MM.1S (cell line): ENCODE measurements around the gene PPP1R12C.

Source experiments
- DNase-seq: peaks from one replicate; pipeline ENCODE4 v3.0.0-alpha.2; 2015
- H2AFZ ChIP-seq: fragments of 300-600 bp; sonication (generic); 2 replicates; pipeline ENCODE4 v1.6.0; 2016; ENCODE audit warnings: antibody characterized with exemption, low read length
- H3F3A ChIP-seq: fragments of 300-600 bp; sonication (generic); 2 replicates; pipeline ENCODE4 v1.6.1; 2016; ENCODE audit warnings: mild to moderate bottlenecking, antibody characterized with exemption, low read length, moderate library complexity, mixed read lengths; ENCODE audit not compliant: insufficient read depth
- H3K27ac ChIP-seq: fragments of 300-600 bp; sonication (generic); 2 replicates; pipeline ENCODE4 v1.5.1; 2016; ENCODE audit warnings: mild to moderate bottlenecking, low read length
- H3K27me3 ChIP-seq: fragments of 300-600 bp; sonication (generic); replicated peaks from 2 replicates; pipeline ENCODE4 v1.6.0; 2016; ENCODE audit warnings: low read length; ENCODE audit not compliant: insufficient read depth
- H3K36me3 ChIP-seq: fragments of 300-600 bp; sonication (generic); replicated peaks from 2 replicates; pipeline ENCODE4 v1.6.1; 2016; ENCODE audit warnings: mild to moderate bottlenecking, low read length, mixed read lengths; ENCODE audit not compliant: insufficient read depth
- H3K4me1 ChIP-seq: fragments of 300-600 bp; sonication (generic); 2 replicates; pipeline ENCODE4 v1.6.1; 2016; ENCODE audit warnings: low read length, mixed read lengths
- H3K4me2 ChIP-seq: fragments of 300-600 bp; sonication (generic); 2 replicates; pipeline ENCODE4 v1.6.0; 2016; ENCODE audit warnings: low read depth, low read length
- H3K4me3 ChIP-seq: fragments of 300-600 bp; sonication (generic); 2 replicates; pipeline ENCODE4 v1.5.1; 2016; ENCODE audit warnings: low read length, mixed read lengths
- H3K79me2 ChIP-seq: fragments of 300-600 bp; sonication (generic); 2 replicates; pipeline ENCODE4 v1.6.1; 2016; ENCODE audit warnings: mixed run types, low read length, mixed read lengths
- H3K9ac ChIP-seq: fragments of 300-600 bp; sonication (generic); 2 replicates; pipeline ENCODE4 v1.6.1; 2016; ENCODE audit warnings: low read length, mixed read lengths
- H3K9me2 ChIP-seq: fragments of 300-600 bp; sonication (generic); replicated peaks from 2 replicates; pipeline ENCODE4 v1.6.1; 2016; ENCODE audit warnings: mild to moderate bottlenecking, low read length, mixed read lengths; ENCODE audit not compliant: insufficient read depth
- H3K9me3 ChIP-seq: fragments of 300-600 bp; sonication (generic); replicated peaks from 2 replicates; pipeline ENCODE4 v1.6.1; 2016; ENCODE audit warnings: mild to moderate bottlenecking, low read length, mixed read lengths; ENCODE audit not compliant: insufficient read depth
- H4K20me1 ChIP-seq: fragments of 300-600 bp; sonication (generic); 2 replicates; pipeline ENCODE4 v1.6.1; 2016; ENCODE audit warnings: mild to moderate bottlenecking, low read length, moderate library complexity, mixed read lengths; ENCODE audit not compliant: insufficient read depth
- CTCF ChIP-seq: fragments of 300-600 bp; sonication (generic); IDR thresholded peaks from 2 replicates; pipeline ENCODE4 v1.5.1; 2016; ENCODE audit warnings: antibody characterized with exemption, low read length, mixed read lengths
- EZH2 ChIP-seq: fragments of 300-600 bp; sonication (generic); optimal IDR thresholded peaks from 2 replicates; pipeline ENCODE3; 2017; ENCODE audit warnings: low read depth, mild to moderate bottlenecking, antibody characterized with exemption, low read length, mixed read lengths
- EZH2phosphoT487 ChIP-seq: fragments of 300-600 bp; sonication (generic); IDR thresholded peaks from 2 replicates; pipeline ENCODE4 v1.6.1; 2018; ENCODE audit warnings: antibody characterized with exemption, low read length

Gene PPP1R12C

GRCh38 chr19:55042688-55043087 is 74.7 kb downstream of the PPP1R12C start:
- Histone ChIP-seq H2AFZ (no peak overlapping the region), H3F3A (no peaks in the 10 kb centered on the region), H3K9me2 (no peaks in the 10 kb centered on the region), H3K27ac (no peak overlapping the region), H4K20me1 (no peaks in the 10 kb centered on the region), H3K27me3 (no peaks in the 10 kb centered on the region), H3K9ac (no peak overlapping the region), H3K9me3 (no peaks in the 10 kb centered on the region), H3K4me1 (no peaks in the 10 kb centered on the region), H3K4me3 (no peak overlapping the region), H3K36me3 (no peaks in the 10 kb centered on the region), H3K79me2 (peaks cover 29% of the 10 kb centered on the region), H3K4me2 (no peak overlapping the region)
- TF ChIP-seq CTCF, result no peak
- TF ChIP-seq EZH2, result no peak
- TF ChIP-seq EZH2phosphoT487, result no peak
- DNase-seq, result no peak

GRCh38 chr19:55042344-55042678 is 75.1 kb downstream of the PPP1R12C start:
- no peaks in the 10 kb centered on the region for H3K36me3 ChIP-seq
- H3K4me2 ChIP-seq, result no peak overlapping the region
- H3K9ac ChIP-seq, result no peak overlapping the region
- H4K20me1 ChIP-seq, result no peaks in the 10 kb centered on the region
- H3K4me3 ChIP-seq, result no peak overlapping the region
- no peak overlapping the region for H2AFZ ChIP-seq
- no peaks in the 10 kb centered on the region for H3K9me2 ChIP-seq
- no peaks in the 10 kb centered on the region for H3F3A ChIP-seq
- no peak for DNase-seq
- H3K27ac ChIP-seq, result no peak overlapping the region
- H3K79me2 ChIP-seq, result peaks cover 29% of the 10 kb centered on the region
- no peak for TF ChIP-seq CTCF
- TF ChIP-seq EZH2phosphoT487, result no peak
- TF ChIP-seq EZH2, result no peak
- no peaks in the 10 kb centered on the region for H3K4me1 ChIP-seq
- no peaks in the 10 kb centered on the region for H3K9me3 ChIP-seq
- H3K27me3 ChIP-seq, result no peaks in the 10 kb centered on the region

DNA sequence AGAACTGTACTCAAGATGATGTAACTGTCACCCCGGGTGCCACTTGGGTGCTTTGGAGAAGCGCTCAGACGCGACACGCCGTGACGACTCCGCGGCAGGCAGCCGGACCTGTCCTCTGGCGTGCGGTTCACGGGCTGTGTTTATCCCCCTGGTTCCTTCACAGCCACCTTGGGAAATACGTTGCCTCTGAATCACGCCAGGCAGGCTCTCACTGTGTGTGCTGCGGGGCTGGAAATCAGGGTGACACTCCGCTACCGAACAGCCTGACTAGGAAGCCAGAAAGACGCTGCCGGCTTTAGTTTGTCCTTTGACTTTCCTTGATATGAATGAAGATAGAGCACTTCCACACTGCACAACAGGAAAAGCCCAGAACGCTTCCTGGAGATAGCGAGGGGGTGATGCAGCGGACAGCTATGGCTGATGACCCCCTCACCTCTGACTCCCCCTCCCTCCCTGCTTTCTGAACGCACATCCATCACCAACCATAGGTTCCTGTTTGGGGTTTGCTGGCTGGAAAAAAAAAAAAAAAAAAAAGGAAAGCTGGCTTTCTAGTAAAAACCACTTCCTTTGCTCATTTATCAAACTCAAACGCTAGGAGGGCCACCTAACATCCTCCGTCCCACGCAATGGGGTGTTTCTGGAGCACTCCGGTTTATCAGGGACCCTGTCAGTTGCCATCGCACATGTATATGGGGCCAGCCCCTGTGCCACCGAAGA is 75.7 kb downstream of the PPP1R12C start:
- Histone ChIP-seq H3K9me2 (no peaks in the 10 kb centered on the region), H3K79me2 (peaks cover 29% of the 10 kb centered on the region), H3K27me3 (no peaks in the 10 kb centered on the region), H3K4me2 (no peak overlapping the region), H3K4me3 (no peak overlapping the region), H2AFZ (no peak overlapping the region), H3K36me3 (no peaks in the 10 kb centered on the region), H4K20me1 (no peaks in the 10 kb centered on the region), H3K9ac (no peak overlapping the region), H3K4me1 (no peaks in the 10 kb centered on the region), H3K9me3 (no peaks in the 10 kb centered on the region), H3K27ac (no peak overlapping the region), H3F3A (no peaks in the 10 kb centered on the region)
- TF ChIP-seq EZH2phosphoT487 (no peak), CTCF (no peak), EZH2 (no peak)
- DNase-seq, result no peak
